Measurements from ENCODE around the gene LRRC71. TPM values are rescaled to one million over a fixed set of nuclear protein-coding genes. Genes with fewer than 3 reads are reported as not detected.
A peak's percentile ranks its signal among the peaks of the same experiment; 100 is the strongest.

LRRC71 gene
- total RNA-seq, 2 donors from 2014 or later = not detected

DNA sequence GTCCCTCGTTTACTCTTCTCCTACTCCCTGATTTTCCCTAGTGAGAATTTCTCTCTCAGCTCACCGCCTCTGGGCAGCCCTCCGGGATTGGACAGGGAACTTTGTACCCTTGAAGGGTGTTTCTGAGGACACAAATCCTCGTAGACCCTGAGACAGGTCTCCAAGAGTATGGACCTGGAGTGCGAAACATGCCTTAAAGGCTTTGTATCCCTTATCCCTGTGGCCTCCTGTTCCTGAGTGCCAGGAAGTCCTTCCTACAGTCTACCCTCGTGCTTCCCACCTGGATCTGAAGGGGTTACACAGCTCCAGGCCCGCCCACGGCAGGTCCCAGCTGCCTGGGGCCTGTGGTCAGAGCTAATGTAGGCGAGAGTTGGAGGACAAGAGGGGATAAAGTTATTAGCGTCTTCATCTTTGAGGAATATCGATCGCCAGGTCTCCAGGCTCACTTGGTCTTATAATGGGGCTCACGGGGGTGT is 34.5 kb upstream of the LRRC71 start:
- H3K36me3 ChIP-seq = no peaks in the 10 kb centered on the region

DNA sequence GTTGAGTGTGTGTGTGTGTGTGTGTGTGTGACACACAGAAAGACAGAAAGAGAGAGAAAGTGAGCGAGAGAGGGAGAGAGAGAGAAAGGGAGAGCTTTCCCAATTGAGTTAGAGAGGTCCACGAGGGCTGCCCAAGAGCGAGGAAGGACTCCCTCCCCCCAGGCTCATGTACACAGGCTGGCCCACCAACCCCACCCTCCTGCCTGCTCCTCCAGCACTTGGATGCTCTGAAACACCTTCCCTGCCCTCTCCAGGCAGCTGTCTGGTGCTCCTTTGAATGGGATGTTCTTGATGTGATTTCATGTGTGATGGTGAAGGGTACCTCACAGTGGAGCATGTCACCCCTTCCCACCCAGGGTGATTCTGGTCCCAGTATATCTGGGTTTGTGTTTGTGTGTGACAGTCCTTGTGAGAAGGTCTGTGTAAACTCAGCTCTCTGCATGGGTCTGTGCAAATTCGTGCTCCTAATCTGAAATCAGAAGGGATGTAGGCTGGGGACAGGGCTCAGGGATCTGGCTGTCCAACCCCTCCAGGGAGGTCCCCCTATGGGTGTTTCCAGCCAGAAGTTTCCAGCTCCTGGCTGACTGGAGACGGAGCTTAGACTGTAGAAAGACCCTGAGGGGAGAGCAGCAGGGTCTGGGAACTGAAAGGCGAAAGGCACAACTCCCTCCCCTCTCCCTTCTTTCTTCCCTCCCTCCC is 33.7 kb upstream of the LRRC71 start:
- no peaks in the 10 kb centered on the region for H3K4me1 ChIP-seq (ENCODE audit: control insufficient read depth in 1 of 2, low read depth in 2 of 2)
- H3K27me3 ChIP-seq (replicated peaks; ENCODE audit: insufficient read depth) = no peaks in the 10 kb centered on the region
- no peak overlapping the region for H3K27ac ChIP-seq
- H3K4me3 ChIP-seq = no peak overlapping the region
- DNase-seq (ENCODE audit: low spot score) (no peak), ATAC-seq (ENCODE audit: insufficient number of reproducible peaks, low FRiP score, low read depth) (no peak)
- TF ChIP-seq, protein P1, sequence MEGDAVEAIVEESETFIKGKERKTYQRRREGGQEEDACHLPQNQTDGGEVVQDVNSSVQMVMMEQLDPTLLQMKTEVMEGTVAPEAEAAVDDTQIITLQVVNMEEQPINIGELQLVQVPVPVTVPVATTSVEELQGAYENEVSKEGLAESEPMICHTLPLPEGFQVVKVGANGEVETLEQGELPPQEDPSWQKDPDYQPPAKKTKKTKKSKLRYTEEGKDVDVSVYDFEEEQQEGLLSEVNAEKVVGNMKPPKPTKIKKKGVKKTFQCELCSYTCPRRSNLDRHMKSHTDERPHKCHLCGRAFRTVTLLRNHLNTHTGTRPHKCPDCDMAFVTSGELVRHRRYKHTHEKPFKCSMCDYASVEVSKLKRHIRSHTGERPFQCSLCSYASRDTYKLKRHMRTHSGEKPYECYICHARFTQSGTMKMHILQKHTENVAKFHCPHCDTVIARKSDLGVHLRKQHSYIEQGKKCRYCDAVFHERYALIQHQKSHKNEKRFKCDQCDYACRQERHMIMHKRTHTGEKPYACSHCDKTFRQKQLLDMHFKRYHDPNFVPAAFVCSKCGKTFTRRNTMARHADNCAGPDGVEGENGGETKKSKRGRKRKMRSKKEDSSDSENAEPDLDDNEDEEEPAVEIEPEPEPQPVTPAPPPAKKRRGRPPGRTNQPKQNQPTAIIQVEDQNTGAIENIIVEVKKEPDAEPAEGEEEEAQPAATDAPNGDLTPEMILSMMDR (IDR thresholded peaks at IDR 0.05) = no peak
- H3K36me3 ChIP-seq = no peaks in the 10 kb centered on the region
- no peaks in the 10 kb centered on the region for H3K9me3 ChIP-seq

More for the DNA sequence above, 34.5 kb upstream of the LRRC71 start:
- DNase-seq (ENCODE audit: low spot score) = no peak
- Histone ChIP-seq H3K9me3 (no peaks in the 10 kb centered on the region), H3K27ac (no peak overlapping the region), H3K27me3 (replicated peaks; ENCODE audit: insufficient read depth) (no peaks in the 10 kb centered on the region), H3K4me1 (ENCODE audit: control insufficient read depth in 1 of 2, low read depth in 2 of 2) (no peaks in the 10 kb centered on the region), H3K4me3 (no peak overlapping the region)
- TF ChIP-seq, protein P1 (IDR thresholded peaks at IDR 0.05) = no peak
- no peak for ATAC-seq (ENCODE audit: insufficient number of reproducible peaks, low FRiP score, low read depth)

DNA sequence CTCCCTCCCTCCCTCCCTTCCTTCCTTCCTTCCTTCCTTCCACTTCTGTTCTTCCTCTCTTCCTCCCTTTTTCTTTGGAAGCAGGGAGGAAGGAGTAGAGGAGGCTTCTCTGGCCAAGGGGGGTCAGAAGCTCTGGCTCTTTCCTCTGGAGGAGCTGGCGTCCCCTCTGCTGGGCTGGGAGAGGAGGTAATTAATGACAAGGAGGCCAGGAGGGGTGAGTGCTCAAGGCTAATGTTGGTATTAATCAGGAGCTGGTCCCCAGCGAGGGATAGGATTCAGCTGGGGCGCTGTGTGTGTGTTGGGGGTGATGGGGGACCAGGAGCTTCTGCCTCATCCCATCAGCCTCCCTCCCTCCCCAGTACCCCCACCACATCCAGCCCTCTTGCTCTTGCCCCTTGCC is 33.1 kb upstream of the LRRC71 start:
- no peaks in the 10 kb centered on the region for H3K36me3 ChIP-seq
- no peak overlapping the region for H3K27ac ChIP-seq
- no peaks in the 10 kb centered on the region for H3K27me3 ChIP-seq (replicated peaks; ENCODE audit: insufficient read depth)
- peaks cover 0 to 3% of the 10 kb centered on the region in 2 donors for H3K4me1 ChIP-seq (ENCODE audit: control insufficient read depth in 1 of 2, low read depth in 2 of 2)
- H3K9me3 ChIP-seq = no peaks in the 10 kb centered on the region
- ATAC-seq (ENCODE audit: insufficient number of reproducible peaks, low FRiP score, low read depth) = no peak
- no peak overlapping the region for H3K4me3 ChIP-seq
- DNase-seq (ENCODE audit: low spot score) = no peak
- TF ChIP-seq, protein P1 (IDR thresholded peaks at IDR 0.05) = no peak

DNA sequence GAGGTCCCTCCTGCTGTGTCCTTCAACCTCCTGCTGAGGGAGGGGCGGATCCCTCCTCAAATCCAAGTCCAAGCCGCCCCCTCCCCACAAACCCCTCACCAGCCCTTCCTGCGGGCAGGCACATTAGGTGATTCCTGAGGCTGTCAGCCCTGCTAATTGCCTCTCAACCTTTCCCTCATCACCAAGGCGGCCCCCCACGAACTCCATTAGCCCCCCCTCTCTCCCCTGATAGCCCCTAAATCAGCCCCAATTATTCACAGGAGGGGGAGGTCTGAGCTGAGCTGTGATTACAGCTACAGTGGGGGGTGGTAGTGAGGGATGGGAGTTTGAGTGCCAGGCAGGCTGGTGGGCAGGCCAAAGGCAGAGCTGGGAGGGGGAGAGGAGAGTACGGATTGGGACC is 32.7 kb upstream of the LRRC71 start:
- Histone ChIP-seq H3K36me3 (no peaks in the 10 kb centered on the region), H3K27ac (no peak overlapping the region), H3K4me3 (no peak overlapping the region), H3K9me3 (no peaks in the 10 kb centered on the region), H3K4me1 (ENCODE audit: control insufficient read depth in 1 of 2, low read depth in 2 of 2) (peaks cover 0 to 7% of the 10 kb centered on the region in 2 donors), H3K27me3 (replicated peaks; ENCODE audit: insufficient read depth) (no peaks in the 10 kb centered on the region)
- ATAC-seq (ENCODE audit: insufficient number of reproducible peaks, low FRiP score, low read depth) (no peak), DNase-seq (ENCODE audit: low spot score) (no peak)
- TF ChIP-seq, protein P1 (IDR thresholded peaks at IDR 0.05) = no peak

DNA sequence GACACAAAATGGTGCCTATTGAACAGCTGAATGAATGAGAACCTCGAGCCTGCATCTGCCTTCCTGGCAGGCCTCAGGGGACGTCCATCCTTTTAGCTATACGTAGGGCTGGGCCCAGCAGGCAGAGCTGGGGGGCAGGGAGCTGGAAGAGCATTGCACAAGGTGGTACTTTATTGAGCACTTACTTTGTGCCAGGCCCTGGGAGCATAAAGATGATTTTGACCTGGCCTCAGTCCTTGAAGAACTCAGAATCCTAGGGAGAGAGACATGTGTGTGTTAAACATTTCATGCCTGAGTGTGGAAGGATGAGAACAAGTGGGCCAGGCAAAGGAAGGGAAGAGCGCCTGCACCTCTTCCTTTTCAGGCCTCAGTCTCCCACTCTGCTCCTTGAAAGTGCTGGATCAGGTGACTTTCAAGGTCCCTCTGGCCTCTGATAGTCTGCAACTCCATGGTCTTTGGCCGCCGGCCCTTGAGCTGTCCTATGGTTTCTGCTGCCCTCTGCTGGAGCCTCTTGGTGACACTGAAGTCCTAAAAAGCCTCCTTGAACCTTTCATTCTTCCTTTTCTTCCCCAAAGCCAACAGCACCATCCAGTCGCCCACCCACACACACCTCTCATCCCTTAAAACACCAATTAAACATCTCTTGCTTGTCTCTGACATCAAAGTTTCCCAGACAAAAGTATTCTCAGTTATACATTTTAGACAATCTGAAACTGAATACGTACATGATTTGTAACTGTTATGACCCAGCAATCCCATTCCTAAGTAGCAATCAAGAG is 30.4 kb upstream of the LRRC71 start:
- Histone ChIP-seq H3K36me3 (no peaks in the 10 kb centered on the region), H3K4me1 (ENCODE audit: control insufficient read depth in 1 of 2, low read depth in 2 of 2) (peaks cover 4 to 27% of the 10 kb centered on the region in 2 donors), H3K27me3 (replicated peaks; ENCODE audit: insufficient read depth) (no peaks in the 10 kb centered on the region), H3K27ac (no peak overlapping the region), H3K9me3 (no peaks in the 10 kb centered on the region), H3K4me3 (no peak overlapping the region)
- TF ChIP-seq, protein P1 (IDR thresholded peaks at IDR 0.05) = peak; percentile 77
- peak; percentile 45 for ATAC-seq (ENCODE audit: insufficient number of reproducible peaks, low FRiP score, low read depth)
- DNase-seq (ENCODE audit: low spot score) = peak; percentile 53

Measured in thoracic aorta (tissue), 2 donors.